ENCODE data around the gene FADS2.

FADS2 gene

DNA sequence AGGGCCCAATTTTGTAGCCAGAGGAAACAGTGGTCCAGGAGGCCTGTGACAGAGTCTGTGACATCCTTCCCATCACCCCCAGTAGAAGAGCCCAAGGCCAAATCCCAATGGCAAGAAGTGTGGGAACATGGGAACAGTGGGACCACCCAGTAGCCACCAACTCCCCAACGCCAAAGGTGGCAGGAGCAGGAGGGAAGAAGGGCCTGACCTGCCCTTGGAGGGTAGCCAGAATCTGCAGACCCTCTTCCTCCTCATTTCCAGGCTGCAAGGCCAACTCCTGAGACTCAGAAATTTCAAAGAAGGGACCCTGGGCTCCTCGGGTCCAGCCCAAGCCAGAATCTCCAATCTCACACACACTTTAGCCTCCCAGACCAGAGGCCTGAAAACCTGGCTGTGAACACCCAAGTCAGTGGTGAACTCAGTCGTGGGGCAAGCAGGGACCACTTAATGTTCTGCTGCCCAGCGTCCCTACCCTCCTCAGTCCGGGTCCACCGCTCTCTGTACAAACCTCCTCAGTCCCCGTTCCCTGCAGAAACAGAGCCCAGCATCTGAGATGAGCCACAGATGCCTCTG, 83.1 kb downstream of the FADS2 start:
- Histone ChIP-seq H3K9me3 (ENCODE audit: insufficient read depth, low read length) (no peaks in the 10 kb centered on the region), H3K4me2 (ENCODE audit: low read length) (no peak overlapping the region), H3K27me3 (ENCODE audit: low read depth, low read length) (no peaks in the 10 kb centered on the region), H3K4me1 (ENCODE audit: low read length) (no peaks in the 10 kb centered on the region), H3K27ac (ENCODE audit: low read length) (no peak overlapping the region), H3K79me2 (ENCODE audit: low read length) (no peaks in the 10 kb centered on the region), H2AFZ (ENCODE audit: low read depth, low read length) (no peak overlapping the region), H3K4me3 (ENCODE audit: low read length) (no peak overlapping the region), H4K20me1 (ENCODE audit: insufficient read depth, low read length) (no peaks in the 10 kb centered on the region), H3K9ac (ENCODE audit: low read length) (no peak overlapping the region), H3K36me3 (replicated peaks; ENCODE audit: low read depth, low read length) (no peaks in the 10 kb centered on the region)
- no peak for TF ChIP-seq EZH2phosphoT487 (IDR thresholded peaks at IDR 0.05; ENCODE audit: low read depth)
- TF ChIP-seq, protein P1, sequence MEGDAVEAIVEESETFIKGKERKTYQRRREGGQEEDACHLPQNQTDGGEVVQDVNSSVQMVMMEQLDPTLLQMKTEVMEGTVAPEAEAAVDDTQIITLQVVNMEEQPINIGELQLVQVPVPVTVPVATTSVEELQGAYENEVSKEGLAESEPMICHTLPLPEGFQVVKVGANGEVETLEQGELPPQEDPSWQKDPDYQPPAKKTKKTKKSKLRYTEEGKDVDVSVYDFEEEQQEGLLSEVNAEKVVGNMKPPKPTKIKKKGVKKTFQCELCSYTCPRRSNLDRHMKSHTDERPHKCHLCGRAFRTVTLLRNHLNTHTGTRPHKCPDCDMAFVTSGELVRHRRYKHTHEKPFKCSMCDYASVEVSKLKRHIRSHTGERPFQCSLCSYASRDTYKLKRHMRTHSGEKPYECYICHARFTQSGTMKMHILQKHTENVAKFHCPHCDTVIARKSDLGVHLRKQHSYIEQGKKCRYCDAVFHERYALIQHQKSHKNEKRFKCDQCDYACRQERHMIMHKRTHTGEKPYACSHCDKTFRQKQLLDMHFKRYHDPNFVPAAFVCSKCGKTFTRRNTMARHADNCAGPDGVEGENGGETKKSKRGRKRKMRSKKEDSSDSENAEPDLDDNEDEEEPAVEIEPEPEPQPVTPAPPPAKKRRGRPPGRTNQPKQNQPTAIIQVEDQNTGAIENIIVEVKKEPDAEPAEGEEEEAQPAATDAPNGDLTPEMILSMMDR (IDR thresholded peaks at IDR 0.05; ENCODE audit: low read depth, low read length): no peak

GRCh38 chr11:61911701-61912529, 83.8 kb downstream of the FADS2 start:
- TF ChIP-seq, protein P1 (IDR thresholded peaks at IDR 0.05; ENCODE audit: low read depth, low read length): no peak
- TF ChIP-seq EZH2phosphoT487 (IDR thresholded peaks at IDR 0.05; ENCODE audit: low read depth): no peak
- Histone ChIP-seq H2AFZ (ENCODE audit: low read depth, low read length) (no peak overlapping the region), H3K27ac (ENCODE audit: low read length) (no peak overlapping the region), H3K79me2 (ENCODE audit: low read length) (no peaks in the 10 kb centered on the region), H3K9me3 (ENCODE audit: insufficient read depth, low read length) (no peaks in the 10 kb centered on the region), H3K27me3 (ENCODE audit: low read depth, low read length) (no peaks in the 10 kb centered on the region), H4K20me1 (ENCODE audit: insufficient read depth, low read length) (no peaks in the 10 kb centered on the region), H3K4me2 (ENCODE audit: low read length) (no peak overlapping the region), H3K4me3 (ENCODE audit: low read length) (no peak overlapping the region), H3K36me3 (replicated peaks; ENCODE audit: low read depth, low read length) (no peaks in the 10 kb centered on the region), H3K4me1 (ENCODE audit: low read length) (no peaks in the 10 kb centered on the region), H3K9ac (ENCODE audit: low read length) (no peak overlapping the region)

GRCh38 chr11:61912530-61912898, 84.4 kb downstream of the FADS2 start:
- Histone ChIP-seq H2AFZ (ENCODE audit: low read depth, low read length) (no peak overlapping the region), H3K9ac (ENCODE audit: low read length) (no peak overlapping the region), H3K27ac (ENCODE audit: low read length) (no peak overlapping the region), H3K4me2 (ENCODE audit: low read length) (no peak overlapping the region), H3K9me3 (ENCODE audit: insufficient read depth, low read length) (no peaks in the 10 kb centered on the region), H3K36me3 (replicated peaks; ENCODE audit: low read depth, low read length) (no peaks in the 10 kb centered on the region), H3K4me3 (ENCODE audit: low read length) (no peak overlapping the region), H3K27me3 (ENCODE audit: low read depth, low read length) (no peaks in the 10 kb centered on the region), H3K4me1 (ENCODE audit: low read length) (no peaks in the 10 kb centered on the region), H3K79me2 (ENCODE audit: low read length) (no peaks in the 10 kb centered on the region), H4K20me1 (ENCODE audit: insufficient read depth, low read length) (no peaks in the 10 kb centered on the region)
- no peak for TF ChIP-seq EZH2phosphoT487 (IDR thresholded peaks at IDR 0.05; ENCODE audit: low read depth)
- TF ChIP-seq, protein P1 (IDR thresholded peaks at IDR 0.05; ENCODE audit: low read depth, low read length): no peak

DNA sequence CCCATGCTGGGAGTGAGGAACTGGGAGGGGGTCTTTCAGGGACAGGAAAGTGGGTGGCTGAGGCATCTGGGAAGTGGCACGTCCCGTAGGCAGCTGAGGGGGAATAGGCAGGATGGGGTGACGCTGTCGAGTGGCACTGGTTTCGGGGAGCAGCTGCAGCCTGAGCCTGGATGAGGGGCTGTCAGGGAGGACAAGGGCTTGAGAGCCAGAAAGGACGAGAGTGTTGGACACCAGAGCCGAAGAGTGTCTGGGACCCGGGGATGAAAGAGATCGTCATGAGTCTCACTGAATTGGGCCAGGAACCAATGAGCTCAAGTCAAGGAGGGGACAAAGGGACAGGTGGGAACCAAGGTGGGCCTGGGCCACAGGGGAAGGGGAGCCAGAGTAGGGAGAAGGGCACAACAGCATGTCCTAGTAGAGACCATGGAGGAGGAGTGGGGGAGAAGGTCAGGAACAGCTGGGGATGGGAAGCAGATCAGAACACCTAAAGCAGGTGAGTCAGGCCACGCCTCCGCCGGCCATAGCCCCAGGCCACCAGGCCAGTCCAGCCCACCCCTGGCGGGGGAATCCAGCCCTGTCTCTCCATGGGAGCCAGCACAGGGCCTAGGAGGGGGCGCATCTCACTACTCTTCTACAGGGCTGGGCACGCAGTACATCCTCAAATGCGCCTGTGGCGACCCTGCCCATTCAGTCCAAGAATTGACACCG, 85.0 kb downstream of the FADS2 start:
- H3K4me3 ChIP-seq (ENCODE audit: low read length): no peak overlapping the region
- H3K4me2 ChIP-seq (ENCODE audit: low read length): no peak overlapping the region
- H3K27ac ChIP-seq (ENCODE audit: low read length): no peak overlapping the region
- H3K9ac ChIP-seq (ENCODE audit: low read length): no peak overlapping the region
- H2AFZ ChIP-seq (ENCODE audit: low read depth, low read length): no peak overlapping the region
- H3K9me3 ChIP-seq (ENCODE audit: insufficient read depth, low read length): no peaks in the 10 kb centered on the region
- H3K27me3 ChIP-seq (ENCODE audit: low read depth, low read length): no peaks in the 10 kb centered on the region
- H3K36me3 ChIP-seq (replicated peaks; ENCODE audit: low read depth, low read length): no peaks in the 10 kb centered on the region
- no peak for TF ChIP-seq EZH2phosphoT487 (IDR thresholded peaks at IDR 0.05; ENCODE audit: low read depth)
- TF ChIP-seq, protein P1 (IDR thresholded peaks at IDR 0.05; ENCODE audit: low read depth, low read length): no peak
- no peaks in the 10 kb centered on the region for H3K4me1 ChIP-seq (ENCODE audit: low read length)
- no peaks in the 10 kb centered on the region for H3K79me2 ChIP-seq (ENCODE audit: low read length)
- H4K20me1 ChIP-seq (ENCODE audit: insufficient read depth, low read length): no peaks in the 10 kb centered on the region

Data from OCI-LY3 (cell line).